Eye (tissue), 1 donor: ENCODE measurements around the gene HSD17B8.
A peak's percentile ranks its signal among the peaks of the same experiment; 100 is the strongest.

Source experiments
- DNase-seq: peaks from one replicate; pipeline ENCODE4 v3.0.0-alpha.2; 2015

Gene HSD17B8

GRCh38 chr6:33204415-33205190 is at the start of gene HSD17B8:
HSD17B8 (plus strand) TSS chr6:33204655; CDS start chr6:33204669, 14 bp downstream.
- peak; percentile 97 for DNase-seq

- DNase-seq = no peak
Observed at GRCh38 chr6:33156561-33156960, 47.9 kb upstream of the HSD17B8 start.

GRCh38 chr6:33156964-33157363 is 47.5 kb upstream of the HSD17B8 start:
- DNase-seq = no peak

- DNase-seq = no peak
Observed at GRCh38 chr6:33160096-33160495, 44.4 kb upstream of the HSD17B8 start.

GRCh38 chr6:33160728-33161344 is 43.6 kb upstream of the HSD17B8 start:
- DNase-seq = peak; percentile 18

GRCh38 chr6:33161354-33162331 is 42.8 kb upstream of the HSD17B8 start:
- DNase-seq = peak; percentile 86

GRCh38 chr6:33163540-33163939 is 40.9 kb upstream of the HSD17B8 start:
- DNase-seq = no peak

- no peak for DNase-seq
Observed at GRCh38 chr6:33164176-33164575, 40.3 kb upstream of the HSD17B8 start.

- DNase-seq = no peak
Observed at GRCh38 chr6:33164665-33165373, 39.6 kb upstream of the HSD17B8 start.

GRCh38 chr6:33165581-33166258 is 38.7 kb upstream of the HSD17B8 start:
- no peak for DNase-seq

GRCh38 chr6:33166363-33166762 is 38.1 kb upstream of the HSD17B8 start:
- no peak for DNase-seq

GRCh38 chr6:33166811-33167210 is 37.6 kb upstream of the HSD17B8 start:
- DNase-seq = no peak

GRCh38 chr6:33167374-33168283 is 36.8 kb upstream of the HSD17B8 start:
- DNase-seq = no peak

- DNase-seq = no peak
Observed at GRCh38 chr6:33168284-33168601, 36.2 kb upstream of the HSD17B8 start.

GRCh38 chr6:33168639-33169038 is 35.8 kb upstream of the HSD17B8 start:
- no peak for DNase-seq

- no peak for DNase-seq
Observed at GRCh38 chr6:33169291-33170175, 34.9 kb upstream of the HSD17B8 start.

- no peak for DNase-seq
Observed at GRCh38 chr6:33170176-33171015, 34.1 kb upstream of the HSD17B8 start.

- DNase-seq = no peak
Observed at GRCh38 chr6:33171016-33171879, 33.2 kb upstream of the HSD17B8 start.
